Panc1 (cell line): ENCODE results near the gene FMN2. TPM values are rescaled to one million over a fixed set of nuclear protein-coding genes. Genes with fewer than 3 reads are reported as not detected.

Experiments used
- ATAC-seq: fragments of 200-7000 bp; cut with Tn5 transposase; 2 replicates; pipeline ENCODE4 v1.9.1; 2020; ENCODE audit warnings: mild to moderate bottlenecking, moderate library complexity
- BruUV-seq: library from RNA; stranded (reverse); fragments of 400-500 nt; replicated peaks from 2 replicates; lab custom pipeline; 2021; lab: Mats Ljungman, UMichigan
- CTCF ChIA-PET: fragments of 300-600 bp; sonication (Branson Sonifier 250); formaldehyde crosslinking; loops from one replicate; lab custom pipeline; 2022; ENCODE audit warnings: antibody characterized with exemption; lab: Charles Lee
- POLR2A ChIA-PET: fragments of 300-600 bp; sonication (Branson Sonifier 250); formaldehyde crosslinking; loops from one replicate; lab custom pipeline; 2022; ENCODE audit warnings: antibody characterized with exemption; lab: Charles Lee
- DNase-seq: peaks from one replicate; pipeline ENCODE4 v3.0.0-alpha.2; 2010; ENCODE audit warnings: low read depth, low spot score
- H3K27ac ChIP-seq: 2 replicates; pipeline ENCODE4 v1.5.1; 2011; ENCODE audit warnings: mild to moderate bottlenecking, low read length, inconsistent platforms
- H3K27me3 ChIP-seq: fragments of 200-500 bp; sonication (Bioruptor generic); 2 replicates; pipeline ENCODE4 v1.6.0; 2014; ENCODE audit warnings: low read length, inconsistent platforms; ENCODE audit not compliant: control insufficient read depth, insufficient read depth
- H3K36me3 ChIP-seq: fragments of 200-500 bp; sonication (Bioruptor generic); 2 replicates; pipeline ENCODE4 v1.5.1; 2014; ENCODE audit warnings: inconsistent platforms, mild to moderate bottlenecking, low read length, moderate library complexity; ENCODE audit not compliant: control insufficient read depth, insufficient read depth
- H3K4me1 ChIP-seq: 2 replicates; pipeline ENCODE4 v1.5.1; 2011; ENCODE audit warnings: inconsistent platforms, mild to moderate bottlenecking, low read length, moderate library complexity; ENCODE audit not compliant: control insufficient read depth, insufficient read depth
- H3K4me3 ChIP-seq, 2 experiments: 2 replicates each; pipeline ENCODE4 v1.5.1; 2011 to 2012; ENCODE audit warnings: low read depth in 2 of 2, low read length in 2 of 2, mild to moderate bottlenecking in 2 of 2, inconsistent platforms in 1 of 2, moderate library complexity in 1 of 2
- H3K9me3 ChIP-seq: fragments of 200-500 bp; sonication (Bioruptor generic); 2 replicates; pipeline ENCODE4 v1.5.1; 2014; ENCODE audit warnings: low read depth, mild to moderate bottlenecking, inconsistent platforms, low read length, moderate library complexity; ENCODE audit not compliant: control insufficient read depth, insufficient read depth
- CTCF ChIP-seq: fragments of 450-650 bp; IDR thresholded peaks from 2 replicates; pipeline ENCODE4 v1.5.1; 2017; ENCODE audit warnings: mild to moderate bottlenecking
- POLR2AphosphoS5 ChIP-seq: IDR thresholded peaks from 2 replicates; pipeline ENCODE4 v1.6.1; 2012; ENCODE audit warnings: mild to moderate bottlenecking, low read depth, low read length, moderate library complexity
- SIN3A ChIP-seq: IDR thresholded peaks from 2 replicates; pipeline ENCODE4 v1.6.1; 2012; ENCODE audit warnings: low read depth, mild to moderate bottlenecking, low read length, moderate library complexity, borderline replicate concordance; ENCODE audit not compliant: insufficient read depth
- TCF7L2 ChIP-seq: IDR thresholded peaks from 2 replicates; pipeline ENCODE4 v1.6.1; 2011; ENCODE audit warnings: mild to moderate bottlenecking, low read depth, low read length, inconsistent platforms
- in situ Hi-C: cut with HindIII; loops from 2 replicates; pipeline ENCODE4 v1.10.0; 2016; ENCODE audit warnings: low sequenced_read_pairs, low pct_unique_long_range_greater_than_20kb
- intact Hi-C: fragments of 100-400 bp; cut with micrococcal nuclease; formaldehyde crosslinking; loops from one replicate; pipeline ENCODE4 v1.10.0; 2022; ENCODE audit not compliant: unreplicated experiment
- total RNA-seq: library from RNA; stranded (reverse); gene quantifications from one replicate; pipeline ENCODE4 v1.2.1, GENCODE V29; 2021; ENCODE audit not compliant: unreplicated experiment
- TF ChIP-seq, protein P1 (sequence below), 2 experiments: IDR thresholded peaks; 2 replicates each; pipeline ENCODE4 v1.6.1; 2011 to 2012; ENCODE audit warnings: low read depth in 2 of 2, control low read depth in 1 of 2, low read length in 1 of 2, mild to moderate bottlenecking in 1 of 2, moderate library complexity in 1 of 2; ENCODE audit not compliant: insufficient read depth in 1 of 2

Gene FMN2
- total RNA-seq, 1 experiment from 2014 or later: 1.9 TPM

DNA sequence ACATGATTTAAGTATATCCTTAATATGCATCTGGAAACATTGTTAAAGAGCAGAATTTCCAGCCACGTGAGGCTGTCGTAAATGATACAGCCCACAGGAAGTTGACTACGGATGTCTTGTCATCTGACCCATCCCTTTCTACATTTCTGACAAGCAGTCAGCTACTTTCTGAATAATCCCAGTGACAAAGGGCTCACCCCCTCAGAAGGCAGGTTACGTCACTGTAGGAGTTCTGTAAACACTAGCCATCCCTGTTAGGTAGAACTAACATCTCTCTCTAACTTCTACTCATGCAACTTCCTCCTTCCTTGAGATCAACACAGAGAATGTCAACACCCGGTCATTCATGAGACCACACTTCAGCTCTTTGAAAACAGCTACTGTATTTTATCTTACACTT lies 261.1 kb downstream of the FMN2 start:
- Histone ChIP-seq H3K27ac (no peak overlapping the region), H3K36me3 (no peaks in the 10 kb centered on the region), H3K9me3 (no peaks in the 10 kb centered on the region; the same call in 1 of the 2 replicates), H3K27me3 (no peaks in the 10 kb centered on the region), H3K4me3 (no peak overlapping the region), H3K4me1 (no peaks in the 10 kb centered on the region)
- no peak for DNase-seq
- ATAC-seq: no peak
- in situ Hi-C loops: no loop called here
- ChIA-PET POLR2A (no interaction called here), CTCF (no interaction called here)
- no peak for TF ChIP-seq POLR2AphosphoS5
- no peak for TF ChIP-seq CTCF
- no peak for TF ChIP-seq TCF7L2
- TF ChIP-seq SIN3A: no peak
- TF ChIP-seq, protein P1, sequence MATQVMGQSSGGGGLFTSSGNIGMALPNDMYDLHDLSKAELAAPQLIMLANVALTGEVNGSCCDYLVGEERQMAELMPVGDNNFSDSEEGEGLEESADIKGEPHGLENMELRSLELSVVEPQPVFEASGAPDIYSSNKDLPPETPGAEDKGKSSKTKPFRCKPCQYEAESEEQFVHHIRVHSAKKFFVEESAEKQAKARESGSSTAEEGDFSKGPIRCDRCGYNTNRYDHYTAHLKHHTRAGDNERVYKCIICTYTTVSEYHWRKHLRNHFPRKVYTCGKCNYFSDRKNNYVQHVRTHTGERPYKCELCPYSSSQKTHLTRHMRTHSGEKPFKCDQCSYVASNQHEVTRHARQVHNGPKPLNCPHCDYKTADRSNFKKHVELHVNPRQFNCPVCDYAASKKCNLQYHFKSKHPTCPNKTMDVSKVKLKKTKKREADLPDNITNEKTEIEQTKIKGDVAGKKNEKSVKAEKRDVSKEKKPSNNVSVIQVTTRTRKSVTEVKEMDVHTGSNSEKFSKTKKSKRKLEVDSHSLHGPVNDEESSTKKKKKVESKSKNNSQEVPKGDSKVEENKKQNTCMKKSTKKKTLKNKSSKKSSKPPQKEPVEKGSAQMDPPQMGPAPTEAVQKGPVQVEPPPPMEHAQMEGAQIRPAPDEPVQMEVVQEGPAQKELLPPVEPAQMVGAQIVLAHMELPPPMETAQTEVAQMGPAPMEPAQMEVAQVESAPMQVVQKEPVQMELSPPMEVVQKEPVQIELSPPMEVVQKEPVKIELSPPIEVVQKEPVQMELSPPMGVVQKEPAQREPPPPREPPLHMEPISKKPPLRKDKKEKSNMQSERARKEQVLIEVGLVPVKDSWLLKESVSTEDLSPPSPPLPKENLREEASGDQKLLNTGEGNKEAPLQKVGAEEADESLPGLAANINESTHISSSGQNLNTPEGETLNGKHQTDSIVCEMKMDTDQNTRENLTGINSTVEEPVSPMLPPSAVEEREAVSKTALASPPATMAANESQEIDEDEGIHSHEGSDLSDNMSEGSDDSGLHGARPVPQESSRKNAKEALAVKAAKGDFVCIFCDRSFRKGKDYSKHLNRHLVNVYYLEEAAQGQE (IDR thresholded peaks at IDR 0.05; ENCODE audit: insufficient read depth in 1 of 2, low read depth in 2 of 2, low read length in 1 of 2): no peak
- BruUV-seq: no TSS peak
- intact Hi-C loops: no loop called here

DNA sequence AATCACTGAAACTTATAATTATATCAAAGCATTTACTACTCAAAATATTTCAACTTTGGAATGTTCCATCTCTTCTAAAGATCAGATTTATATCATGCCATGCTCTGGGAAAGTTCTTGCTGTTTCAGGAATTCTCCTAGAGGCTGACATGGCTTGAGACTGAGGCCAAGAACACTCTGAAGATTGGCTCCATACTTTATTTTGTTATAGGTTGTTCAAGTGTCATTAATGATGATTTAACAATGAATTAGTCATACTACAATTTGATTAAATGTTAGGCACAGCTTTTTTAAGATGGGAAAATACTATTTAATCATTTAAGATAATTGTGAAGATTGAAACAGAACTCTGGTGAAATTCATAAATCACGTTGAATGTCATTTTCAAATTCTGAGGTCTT lies 264.9 kb downstream of the FMN2 start:
- Histone ChIP-seq H3K9me3 (no peaks in the 10 kb centered on the region; the same call in 1 of the 2 replicates), H3K27ac (no peak overlapping the region), H3K4me3 (no peak overlapping the region), H3K36me3 (no peaks in the 10 kb centered on the region), H3K27me3 (no peaks in the 10 kb centered on the region), H3K4me1 (no peaks in the 10 kb centered on the region)
- in situ Hi-C loops: no loop called here
- ChIA-PET CTCF (no interaction called here), POLR2A (no interaction called here)
- DNase-seq (no peak), ATAC-seq (no peak)
- no TSS peak for BruUV-seq
- intact Hi-C loops: no loop called here
- TF ChIP-seq TCF7L2 (no peak), CTCF (no peak), POLR2AphosphoS5 (no peak), SIN3A (no peak)
- TF ChIP-seq, protein P1 (IDR thresholded peaks at IDR 0.05; ENCODE audit: insufficient read depth in 1 of 2, low read depth in 2 of 2, low read length in 1 of 2): no peak
